OCI-LY7 (cell line): ENCODE results near the gene GRB7. TPM values are rescaled to one million over a fixed set of nuclear protein-coding genes. Genes with fewer than 3 reads are reported as not detected.

Experiments used
- BruUV-seq: library from RNA; stranded (reverse); fragments of 400-500 nt; replicated peaks from 2 replicates; lab custom pipeline; 2021; lab: Mats Ljungman, UMichigan
- CTCF ChIA-PET: fragments of 300-600 bp; sonication (Branson Sonifier 250); formaldehyde crosslinking; loops from one replicate; lab custom pipeline; 2022; ENCODE audit warnings: antibody characterized with exemption; ENCODE audit not compliant: unreplicated experiment; lab: Charles Lee
- POLR2A ChIA-PET: fragments of 300-600 bp; sonication (Branson Sonifier 250); formaldehyde crosslinking; loops from one replicate; lab custom pipeline; 2022; ENCODE audit warnings: antibody characterized with exemption; lab: Charles Lee
- DNase-seq: peaks from one replicate; pipeline ENCODE4 v3.0.0-alpha.2; 2015; ENCODE audit warnings: low spot score
- H2AFZ ChIP-seq: fragments of 200-600 bp; sonication (generic), shearing (Covaris generic); 2 replicates; pipeline ENCODE4 v1.6.1; 2014; ENCODE audit warnings: mild to moderate bottlenecking, antibody characterized with exemption, low read length, moderate library complexity
- H3K27ac ChIP-seq: fragments of 200-600 bp; sonication (generic); 2 replicates; pipeline ENCODE4 v1.5.1; 2014; ENCODE audit warnings: mixed run types, low read depth, mild to moderate bottlenecking, moderate library complexity, low read length, inconsistent platforms; ENCODE audit not compliant: poor library complexity, severe bottlenecking
- H3K36me3 ChIP-seq: fragments of 200-600 bp; sonication (generic); 2 replicates; pipeline ENCODE4 v1.6.1; 2014; ENCODE audit warnings: mild to moderate bottlenecking, antibody characterized with exemption, low read length, moderate library complexity, mixed read lengths; ENCODE audit not compliant: insufficient read depth
- H3K4me1 ChIP-seq: fragments of 200-600 bp; sonication (generic); 2 replicates; pipeline ENCODE4 v1.5.1; 2014; ENCODE audit warnings: mild to moderate bottlenecking, low read length; ENCODE audit not compliant: insufficient read depth, poor library complexity, severe bottlenecking
- H3K4me2 ChIP-seq: fragments of 200-600 bp; sonication (generic); 2 replicates; pipeline ENCODE4 v1.6.1; 2014; ENCODE audit warnings: mild to moderate bottlenecking, low read length
- H3K4me3 ChIP-seq: fragments of 200-600 bp; sonication (generic); 2 replicates; pipeline ENCODE4 v1.5.1; 2014; ENCODE audit warnings: mild to moderate bottlenecking, low read depth, low read length; ENCODE audit not compliant: poor library complexity, severe bottlenecking
- H3K79me2 ChIP-seq: fragments of 200-600 bp; sonication (generic); 2 replicates; pipeline ENCODE4 v1.6.1; 2016; ENCODE audit warnings: low read depth, mild to moderate bottlenecking, low read length, moderate library complexity, mixed read lengths; ENCODE audit not compliant: insufficient read depth
- H3K9me2 ChIP-seq: fragments of 200-600 bp; sonication (generic); 2 replicates; pipeline ENCODE4 v1.6.1; 2016; ENCODE audit warnings: mild to moderate bottlenecking, low read length, mixed read lengths; ENCODE audit not compliant: insufficient read depth
- H3K9me3 ChIP-seq: fragments of 200-600 bp; sonication (generic); 2 replicates; pipeline ENCODE4 v1.6.1; 2014; ENCODE audit warnings: mild to moderate bottlenecking, mixed run types, low read length, mixed read lengths
- H4K20me1 ChIP-seq: fragments of 200-600 bp; sonication (generic); 2 replicates; pipeline ENCODE4 v1.6.1; 2014; ENCODE audit warnings: mild to moderate bottlenecking, antibody characterized with exemption, low read length, moderate library complexity, mixed read lengths; ENCODE audit not compliant: insufficient read depth
- CTCF ChIP-seq: fragments of 200-600 bp; sonication (generic); conservative IDR thresholded peaks from 2 replicates; pipeline ENCODE4 v1.5.1; 2014; ENCODE audit warnings: mild to moderate bottlenecking, antibody characterized with exemption, low read length, moderate library complexity, mixed read lengths
- EZH2phosphoT487 ChIP-seq: fragments of 200-600 bp; sonication (generic); IDR thresholded peaks from 2 replicates; pipeline ENCODE4 v1.6.1; 2018; ENCODE audit warnings: low read depth, borderline replicate concordance, mild to moderate bottlenecking, mixed run types, antibody characterized with exemption, low read length, moderate library complexity, mixed read lengths
- intact Hi-C: fragments of 100-400 bp; cut with micrococcal nuclease; formaldehyde crosslinking; loops from one replicate; pipeline ENCODE4 v1.10.0; 2022; ENCODE audit not compliant: unreplicated experiment
- total RNA-seq, 2 experiments: library from RNA; depleted of rRNA in 1 of 2; stranded (reverse); fragments of >200 nt in 1 of 2; shearing (Covaris generic) in 1 of 2; gene quantifications; 2 replicates each; pipeline ENCODE4 v1.2.3, GENCODE V29; 2014 to 2022

GRB7 gene
- total RNA-seq, 2 experiments from 2014 or later = 0.25 TPM; not detected in 1

GRCh38 chr17:39716073-39716818 lies 21.5 kb upstream of the GRB7 start:
- H3K27ac ChIP-seq = no peak overlapping the region
- H3K4me2 ChIP-seq = no peak overlapping the region
- H3K4me3 ChIP-seq = no peak overlapping the region
- no peaks in the 10 kb centered on the region for H3K9me2 ChIP-seq
- TF ChIP-seq EZH2phosphoT487 = no peak
- no peak for TF ChIP-seq CTCF
- ChIA-PET POLR2A (no interaction called here), CTCF (interaction anchor here (1.2 kb wide), 1 partner anchor 13 kb away, joined by 4 read pairs; no protein-coding TSS in a partner anchor)
- no peak for DNase-seq
- no peaks in the 10 kb centered on the region for H3K79me2 ChIP-seq
- intact Hi-C loops = no loop called here
- BruUV-seq = no TSS peak
- H3K36me3 ChIP-seq = no peaks in the 10 kb centered on the region
- no peaks in the 10 kb centered on the region for H3K4me1 ChIP-seq
- H2AFZ ChIP-seq = no peak overlapping the region
- no peaks in the 10 kb centered on the region for H4K20me1 ChIP-seq
- no peaks in the 10 kb centered on the region for H3K9me3 ChIP-seq

DNA sequence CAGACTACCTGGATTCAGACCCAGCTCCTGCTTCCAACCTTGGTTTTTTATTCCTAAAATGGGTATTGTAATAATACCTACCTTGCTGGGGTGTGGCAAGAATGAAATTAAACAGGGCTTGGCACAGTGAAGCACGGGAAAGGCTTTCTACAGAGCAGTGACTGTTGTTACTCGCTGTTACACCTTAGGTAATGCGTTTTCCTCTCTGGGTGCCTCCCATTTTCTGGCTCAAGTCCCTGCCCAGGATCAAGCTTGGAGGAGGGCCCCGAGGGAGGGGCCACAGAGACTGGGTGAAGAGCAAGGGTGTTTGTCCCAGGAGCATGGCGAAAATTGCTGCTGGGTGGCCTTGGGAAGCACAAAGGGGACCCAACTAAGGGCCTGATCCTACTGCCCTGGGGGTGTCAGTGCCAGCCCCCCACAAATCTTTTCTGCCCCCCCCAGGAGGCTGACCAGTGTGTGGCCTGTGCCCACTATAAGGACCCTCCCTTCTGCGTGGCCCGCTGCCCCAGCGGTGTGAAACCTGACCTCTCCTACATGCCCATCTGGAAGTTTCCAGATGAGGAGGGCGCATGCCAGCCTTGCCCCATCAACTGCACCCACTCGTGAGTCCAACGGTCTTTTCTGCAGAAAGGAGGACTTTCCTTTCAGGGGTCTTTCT lies 20.7 kb upstream of the GRB7 start:
- Histone ChIP-seq H3K79me2 (no peaks in the 10 kb centered on the region), H3K36me3 (no peaks in the 10 kb centered on the region), H4K20me1 (no peaks in the 10 kb centered on the region), H3K4me3 (no peak overlapping the region), H2AFZ (no peak overlapping the region), H3K27ac (no peak overlapping the region), H3K4me2 (no peak overlapping the region), H3K9me2 (no peaks in the 10 kb centered on the region), H3K4me1 (no peaks in the 10 kb centered on the region), H3K9me3 (no peaks in the 10 kb centered on the region)
- POLR2A ChIA-PET = no interaction called here
- TF ChIP-seq CTCF (no peak), EZH2phosphoT487 (no peak)
- CTCF ChIA-PET = interaction anchor here (1.2 kb wide), 1 partner anchor 12 kb away, joined by 4 read pairs; no protein-coding TSS in a partner anchor
- no TSS peak for BruUV-seq
- intact Hi-C loops = no loop called here
- DNase-seq = no peak

GRCh38 chr17:39717660-39718059 lies 20.1 kb upstream of the GRB7 start:
- intact Hi-C loops = no loop called here

More at GRCh38 chr17:39717660-39718059, 20.1 kb upstream of the GRB7 start:
- DNase-seq = no peak
- H3K27ac ChIP-seq = no peak overlapping the region
- ChIA-PET CTCF (no interaction called here), POLR2A (no interaction called here)
- H3K79me2 ChIP-seq = no peaks in the 10 kb centered on the region
- H3K4me1 ChIP-seq = no peaks in the 10 kb centered on the region
- no peaks in the 10 kb centered on the region for H3K36me3 ChIP-seq
- no peaks in the 10 kb centered on the region for H3K9me3 ChIP-seq
- no peak overlapping the region for H3K4me3 ChIP-seq
- H3K4me2 ChIP-seq = no peak overlapping the region
- TF ChIP-seq EZH2phosphoT487 (no peak), CTCF (no peak)
- no peaks in the 10 kb centered on the region for H3K9me2 ChIP-seq
- no TSS peak for BruUV-seq
- H4K20me1 ChIP-seq = no peaks in the 10 kb centered on the region
- H2AFZ ChIP-seq = no peak overlapping the region
